Inferior parietal cortex (tissue), 1 donor: ENCODE measurements around the gene JAML.

Source experiments
- DNase-seq: peaks from one replicate; pipeline ENCODE4 v3.0.0-alpha.2; 2016; ENCODE audit errors: extremely low spot score

The JAML gene

DNA sequence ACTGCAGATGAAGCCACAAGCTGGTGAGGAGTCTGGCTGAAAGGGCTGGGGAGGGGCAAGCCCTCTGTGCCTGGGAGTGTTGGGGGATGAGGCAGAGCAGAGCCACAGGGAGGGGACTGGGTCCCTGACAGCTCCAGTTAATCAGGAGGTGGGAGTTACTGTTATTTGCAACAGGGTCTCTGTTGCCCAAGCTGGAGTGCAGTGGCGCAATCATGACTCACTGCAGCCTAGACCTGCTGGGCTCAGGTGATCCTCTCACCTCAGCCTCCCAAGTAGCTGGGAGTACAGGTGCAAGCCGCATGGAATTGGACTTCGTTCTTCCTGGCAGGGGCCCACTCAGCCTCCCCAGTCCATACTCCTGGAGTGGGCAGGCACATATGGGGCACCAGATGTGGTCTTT is 56.1 kb downstream of the JAML start:
- no peak for DNase-seq

DNA sequence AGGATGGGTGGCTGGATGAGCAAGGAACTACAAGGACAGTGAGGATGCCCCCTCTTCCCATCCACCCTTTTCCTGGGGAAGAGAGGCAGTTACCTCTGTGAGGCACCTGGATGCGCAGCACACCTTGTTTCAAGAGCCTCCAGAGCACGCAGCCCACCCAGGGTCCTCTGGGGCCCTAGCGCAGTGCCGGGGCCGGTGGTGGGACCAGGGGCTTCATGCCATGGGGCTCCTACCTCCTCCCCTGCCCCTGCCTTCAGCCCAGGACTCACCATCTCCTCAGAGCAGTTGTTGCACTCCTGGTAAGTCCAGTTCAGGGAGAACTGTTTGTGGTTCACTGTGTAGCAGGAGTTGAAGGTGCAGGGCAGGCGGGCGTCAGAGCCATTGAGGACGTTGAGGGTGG is 56.5 kb downstream of the JAML start:
- no peak for DNase-seq

DNA sequence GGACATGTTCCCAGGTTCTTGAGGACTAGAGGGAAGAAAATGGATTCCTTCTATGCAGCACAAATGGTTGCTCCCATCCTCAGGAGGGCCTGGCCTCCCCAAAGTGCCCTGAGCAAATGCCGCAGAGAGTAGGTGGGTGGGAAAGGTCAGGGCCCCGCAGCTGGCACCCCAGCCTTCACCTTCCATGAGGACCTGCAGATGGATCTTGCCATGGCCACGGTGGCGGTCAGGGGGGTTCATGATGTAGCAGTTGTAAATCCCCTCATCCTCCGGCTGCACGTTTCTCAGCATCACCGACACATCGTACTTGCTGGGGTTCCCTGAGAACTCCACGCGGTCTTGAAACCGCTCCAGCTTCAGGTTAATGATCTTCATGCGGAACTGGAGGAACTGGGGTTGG is 56.9 kb downstream of the JAML start:
- DNase-seq: no peak

DNA sequence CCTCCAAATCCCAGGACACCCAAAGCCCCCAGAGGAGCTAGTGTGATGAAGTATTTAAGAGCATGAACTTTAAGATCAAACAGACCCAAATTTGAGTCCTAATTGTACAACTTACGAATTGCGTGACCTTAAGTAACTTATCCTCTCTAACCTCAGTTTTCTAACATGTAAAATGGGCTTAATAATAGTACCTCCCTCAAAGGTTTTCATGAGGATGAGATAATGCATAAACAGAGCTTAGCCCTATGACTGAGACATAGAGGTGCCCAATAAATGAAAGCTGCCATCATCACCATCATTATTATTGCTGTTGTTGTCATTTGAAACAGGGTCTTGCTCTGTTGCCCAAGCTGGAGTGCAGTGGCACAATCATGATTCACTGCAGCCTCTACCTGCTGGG is 57.6 kb downstream of the JAML start:
- DNase-seq: no peak

DNA sequence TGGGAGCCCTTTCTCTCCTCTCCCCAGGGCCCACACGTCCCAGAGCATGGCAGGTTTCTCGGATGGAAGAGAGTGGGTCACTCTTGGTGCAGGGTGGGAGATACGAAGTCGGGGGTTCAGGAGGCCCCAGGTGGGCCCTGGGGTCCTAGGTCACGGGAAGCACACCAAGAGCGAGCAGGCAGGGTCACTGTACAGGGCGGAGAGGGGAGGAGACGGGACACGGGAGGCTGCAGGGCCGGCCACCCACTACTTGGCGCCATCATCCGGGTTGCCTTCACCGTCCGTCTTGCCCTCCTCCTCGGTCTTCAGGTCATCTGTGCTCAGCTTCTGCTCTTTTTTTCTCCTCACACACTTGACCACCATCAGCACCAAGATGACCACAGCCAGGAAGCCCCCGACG is 58.2 kb downstream of the JAML start:
- DNase-seq: no peak

DNA sequence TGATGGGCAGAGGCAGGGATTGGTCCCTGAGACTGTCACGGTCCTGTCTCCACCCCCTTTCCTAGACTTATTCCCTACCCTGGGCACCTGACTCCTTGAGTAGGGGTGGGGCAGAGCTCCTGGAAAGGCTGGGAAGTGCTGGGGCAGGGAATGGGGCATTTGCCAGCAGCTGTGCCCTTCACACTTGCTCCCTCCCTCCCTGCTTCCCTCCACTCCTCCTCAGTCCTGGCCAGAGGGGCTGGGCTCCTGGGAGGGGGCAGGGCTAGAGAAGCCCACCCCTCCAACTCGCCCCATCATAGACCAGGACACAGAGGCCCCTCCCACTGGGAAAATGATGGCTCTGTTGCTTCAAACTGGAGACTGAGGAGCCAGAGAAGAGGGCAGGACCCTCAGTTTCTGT is 59.9 kb downstream of the JAML start:
- DNase-seq: no peak

DNA sequence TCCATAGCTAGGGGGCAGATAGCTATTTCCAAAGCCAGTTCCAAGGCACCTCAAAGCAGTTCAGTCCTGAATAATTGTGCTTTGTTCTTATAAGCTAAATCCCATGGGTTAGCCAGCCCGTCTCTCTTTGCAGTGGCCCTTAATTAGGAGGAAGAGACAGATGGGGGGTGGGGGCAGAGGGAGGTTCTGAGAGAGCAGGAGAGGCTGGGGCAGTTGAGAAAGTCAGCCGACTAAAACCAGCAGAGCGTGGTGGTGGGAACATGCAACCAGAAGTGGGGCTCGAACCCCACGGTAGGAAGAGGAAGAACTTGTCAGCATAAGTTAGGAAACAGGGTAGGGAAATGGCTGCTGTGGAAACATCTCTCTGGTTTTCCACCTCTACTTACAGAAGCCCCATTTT is 61.3 kb downstream of the JAML start:
- no peak for DNase-seq

DNA sequence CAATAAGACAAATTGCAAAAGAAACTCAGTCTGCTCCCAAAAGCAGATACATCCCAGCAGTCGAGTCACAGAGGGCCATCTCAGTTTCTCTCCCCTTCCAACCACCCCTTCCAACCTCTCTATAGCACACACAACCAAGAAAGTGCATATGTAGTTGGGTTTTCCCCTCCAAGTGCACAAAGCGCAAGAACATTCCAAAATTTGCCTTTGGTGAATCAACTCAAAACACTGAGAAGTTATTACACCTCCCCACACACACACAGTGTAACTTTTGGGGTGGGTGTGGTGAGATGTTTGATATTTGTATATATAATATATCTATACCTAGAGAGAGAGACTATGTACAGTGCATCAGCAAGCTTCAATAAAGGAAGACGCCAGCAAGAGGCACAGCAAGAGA is 62.0 kb downstream of the JAML start:
- DNase-seq: no peak

DNA sequence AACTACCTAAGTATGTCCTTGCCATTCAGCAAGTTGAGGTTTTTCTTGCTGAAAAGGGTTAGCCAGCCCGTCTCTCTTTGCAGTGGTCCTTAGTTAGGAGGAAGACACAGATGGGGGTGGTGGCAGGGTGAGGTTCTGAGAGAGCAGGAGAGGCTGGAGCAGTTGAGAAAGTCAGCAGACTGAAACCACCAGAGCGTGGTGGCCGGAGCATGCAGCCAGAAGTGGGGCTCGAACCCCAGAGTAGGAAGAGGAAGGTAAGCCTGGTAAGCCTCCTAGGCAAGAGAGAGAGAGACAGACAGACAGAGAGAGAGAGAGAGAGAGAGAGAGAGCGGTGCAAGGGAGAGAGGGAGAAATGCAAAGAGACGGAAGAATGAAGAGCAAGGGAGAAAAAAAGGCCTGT is 63.0 kb downstream of the JAML start:
- DNase-seq: no peak

DNA sequence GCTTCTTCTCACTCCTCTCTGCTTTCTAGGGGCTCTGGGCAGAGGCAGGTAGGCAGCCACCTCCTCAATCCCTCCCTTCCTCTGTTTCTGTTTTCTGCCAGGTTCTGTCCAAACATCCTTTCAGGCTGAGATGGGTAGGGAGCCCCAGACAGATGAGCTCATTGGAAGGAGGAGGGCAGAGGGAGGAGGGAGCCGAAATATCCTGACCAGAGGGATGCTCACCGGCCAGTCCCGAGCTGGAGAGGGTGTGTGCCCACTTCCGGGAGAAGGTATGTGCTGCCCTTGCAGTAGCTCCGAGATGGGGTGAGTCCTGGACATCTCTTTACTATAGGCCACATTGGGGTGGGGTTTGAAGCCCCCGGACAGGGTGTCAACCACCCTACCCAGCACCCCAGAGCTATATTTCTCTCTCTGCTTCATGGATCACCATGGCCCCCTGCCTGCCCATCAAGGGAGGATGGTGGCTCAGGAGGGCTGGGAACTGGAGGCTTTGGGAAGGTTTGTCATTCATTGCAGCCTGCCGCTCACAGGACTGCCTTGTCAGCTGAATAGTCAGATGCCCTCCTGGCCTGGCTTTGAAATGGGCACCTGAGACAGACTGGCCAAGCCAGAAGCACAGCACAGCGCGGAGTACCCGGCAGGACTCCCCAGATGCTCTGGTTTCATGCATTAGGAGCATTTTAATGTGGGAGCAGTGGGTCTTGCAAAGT is 67.5 kb downstream of the JAML start:
- no peak for DNase-seq

DNA sequence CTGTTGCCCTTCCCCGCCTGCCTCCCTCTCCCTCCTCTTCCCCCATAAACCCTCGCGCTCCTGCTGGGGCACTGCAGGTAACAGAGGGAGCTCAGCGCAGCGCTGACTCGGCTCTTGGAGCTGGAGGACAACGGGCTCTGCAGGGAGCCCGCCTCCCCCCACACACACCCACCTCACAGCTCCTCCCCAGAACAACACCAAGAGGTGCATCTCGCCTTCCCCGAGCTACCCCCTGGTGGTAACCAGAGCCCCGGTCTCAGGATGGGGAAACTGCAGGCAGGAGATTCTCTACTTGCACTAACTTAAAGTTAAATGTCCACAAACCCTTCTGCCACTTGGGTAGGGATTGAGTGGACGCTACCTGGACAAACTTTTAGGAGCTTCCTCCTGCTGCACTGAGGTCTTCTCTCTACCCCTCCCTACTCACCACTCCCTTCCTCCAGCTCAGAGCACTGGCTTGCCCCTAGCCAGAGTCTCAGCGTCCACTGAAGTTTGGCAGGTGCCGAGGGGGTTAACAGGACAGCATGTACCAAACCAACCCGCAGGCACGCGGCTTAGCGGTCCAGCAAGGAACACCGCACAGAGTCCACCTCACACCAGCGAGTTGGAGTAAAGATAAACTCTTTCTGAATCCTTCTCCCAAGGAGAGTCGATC is 68.2 kb downstream of the JAML start:
- no peak for DNase-seq

DNA sequence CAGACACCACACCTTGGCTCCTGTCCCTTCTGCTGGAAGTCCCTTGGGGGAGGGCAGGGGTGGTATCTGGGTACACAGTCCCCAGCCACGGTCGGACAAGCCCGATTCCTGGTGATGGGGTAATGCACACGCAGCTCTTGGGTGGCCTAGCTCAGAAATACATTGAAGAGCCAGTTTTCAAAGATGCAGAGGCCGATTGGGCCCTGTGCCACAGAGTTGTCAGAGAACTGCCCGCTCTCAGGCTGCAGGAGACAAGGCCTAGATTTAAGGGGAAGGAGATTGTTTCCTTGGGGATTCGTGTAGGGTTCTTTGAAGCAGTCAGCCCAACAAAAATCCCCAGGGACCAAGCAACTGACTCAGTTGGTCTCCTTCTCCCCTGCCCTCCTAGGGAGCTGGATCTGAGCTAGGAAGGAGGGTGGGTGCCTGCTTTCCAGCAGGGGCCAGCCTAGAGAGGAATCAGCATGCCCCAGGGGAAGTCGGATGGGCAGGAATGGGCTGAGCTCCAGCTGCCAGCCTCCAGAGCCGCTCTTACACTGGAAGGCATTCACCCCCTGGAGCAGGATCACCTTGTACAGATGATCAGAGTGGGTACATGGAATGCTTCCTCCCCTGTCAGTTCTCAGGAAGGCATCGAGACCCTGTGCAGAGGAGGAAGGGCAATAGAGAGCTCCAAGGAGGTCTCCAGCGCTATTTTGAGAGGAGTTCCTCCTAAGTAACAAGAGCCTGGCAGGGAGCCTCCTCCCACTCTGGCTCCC is 68.9 kb downstream of the JAML start:
- no peak for DNase-seq

DNA sequence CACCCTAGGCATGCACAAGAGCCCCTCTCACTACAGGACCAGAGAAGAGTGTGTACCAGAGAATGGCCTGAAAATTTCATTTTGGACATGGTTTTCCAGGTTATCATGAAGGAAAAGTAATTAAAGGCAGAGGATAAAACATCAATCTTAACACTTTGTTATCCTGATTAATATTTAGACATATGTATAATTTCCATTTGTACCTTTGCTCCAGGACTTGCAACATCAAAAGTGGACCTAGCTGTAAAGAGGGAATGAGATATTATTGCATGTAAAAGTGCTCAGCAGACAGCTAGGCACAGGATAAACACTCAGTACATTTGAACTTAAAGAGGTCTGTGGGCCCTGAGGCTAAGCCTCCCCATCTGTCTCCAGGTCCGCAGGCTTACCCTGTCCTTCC is 70.2 kb downstream of the JAML start:
- DNase-seq: no peak

DNA sequence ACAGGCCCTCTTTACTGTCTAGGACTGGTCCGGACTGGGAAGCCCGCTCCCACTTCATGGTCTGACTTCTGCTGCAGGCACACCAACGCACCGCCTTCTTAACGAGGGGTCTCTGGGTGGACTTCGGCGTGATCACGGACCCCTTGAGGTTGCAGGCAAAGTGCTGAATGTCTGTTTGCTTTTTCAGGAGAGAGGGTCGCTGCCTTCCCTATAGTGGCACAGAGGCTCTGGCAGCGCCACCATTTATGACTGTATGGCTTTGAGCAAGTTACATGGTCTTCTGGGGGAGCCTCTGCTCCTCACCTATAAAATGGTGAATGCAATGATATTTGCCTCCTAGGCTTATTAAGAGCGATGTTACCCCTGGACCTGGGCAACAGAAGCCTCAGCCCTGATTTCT is 70.8 kb downstream of the JAML start:
- DNase-seq: no peak

DNA sequence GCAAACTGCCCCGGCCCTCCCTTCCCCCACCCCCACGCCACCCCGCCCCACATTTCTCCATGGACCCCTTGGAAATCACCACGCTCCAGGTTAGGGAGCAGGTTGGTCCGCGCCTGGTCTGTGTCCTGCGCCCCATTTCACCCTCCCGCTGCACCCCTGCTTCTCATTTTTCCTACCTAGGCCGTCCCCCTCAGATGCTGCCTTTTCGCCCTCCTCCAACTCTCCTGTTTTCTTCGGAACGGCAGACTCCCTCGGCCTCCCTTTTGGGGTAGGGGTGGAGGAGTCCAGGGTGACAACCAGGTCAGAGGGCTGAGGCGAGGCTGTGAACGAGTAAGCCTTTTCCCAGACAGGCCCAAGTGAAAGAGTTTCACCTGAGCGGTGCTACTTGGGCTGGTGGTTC is 71.3 kb downstream of the JAML start:
- DNase-seq: no peak

DNA sequence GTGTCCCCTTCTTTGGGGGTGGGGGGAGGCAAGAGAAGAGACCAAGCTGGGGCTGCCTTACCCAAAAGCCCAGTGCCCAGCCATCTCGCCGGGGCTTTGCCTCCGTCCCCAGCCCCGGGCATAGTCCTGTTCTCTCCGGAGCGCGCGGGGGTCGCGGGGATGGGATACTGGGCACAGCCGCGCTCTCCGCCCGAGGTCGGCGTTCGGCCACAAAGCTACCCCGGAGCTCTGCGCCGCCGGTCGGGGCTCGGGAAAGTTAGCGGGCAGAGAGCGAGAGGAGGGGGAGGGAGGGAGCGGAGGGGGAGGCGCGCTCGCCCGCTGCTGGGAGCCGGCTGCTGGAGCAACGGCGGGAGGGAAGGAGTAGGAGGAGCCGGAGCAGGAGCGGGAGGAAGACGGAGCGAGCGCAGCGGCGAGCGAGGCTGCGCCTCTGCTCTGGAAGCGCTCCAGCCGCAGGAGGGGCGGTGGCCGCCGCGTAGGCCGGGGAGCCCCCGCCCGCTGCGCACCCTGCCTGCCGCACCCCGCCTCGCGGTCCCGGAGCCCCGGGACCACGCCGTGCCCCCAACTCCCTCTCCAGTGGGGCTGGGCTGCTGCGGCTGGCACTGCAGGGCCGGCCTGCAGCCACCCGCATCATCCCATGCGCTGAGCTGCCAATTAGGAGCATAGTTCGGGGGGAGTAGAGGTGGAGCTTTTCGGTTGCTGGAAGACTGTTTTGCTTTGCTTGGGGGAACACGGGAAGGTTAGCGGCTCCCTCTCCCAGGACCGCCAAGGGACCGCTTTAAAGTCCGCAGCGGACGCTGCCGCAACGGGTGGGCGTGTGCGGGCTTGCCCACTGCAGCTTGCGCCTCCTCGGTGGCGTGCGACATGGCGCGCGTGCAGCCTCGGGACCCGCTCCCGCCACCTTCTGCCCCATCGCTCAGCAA is 72.0 kb downstream of the JAML start, which contains the start of gene SCN4B:
SCN4B (minus strand) TSS at position 272 of the 920 bp plus-strand sequence; CDS start at position 122, 150 bp downstream.
- DNase-seq: peak; percentile 34

DNA sequence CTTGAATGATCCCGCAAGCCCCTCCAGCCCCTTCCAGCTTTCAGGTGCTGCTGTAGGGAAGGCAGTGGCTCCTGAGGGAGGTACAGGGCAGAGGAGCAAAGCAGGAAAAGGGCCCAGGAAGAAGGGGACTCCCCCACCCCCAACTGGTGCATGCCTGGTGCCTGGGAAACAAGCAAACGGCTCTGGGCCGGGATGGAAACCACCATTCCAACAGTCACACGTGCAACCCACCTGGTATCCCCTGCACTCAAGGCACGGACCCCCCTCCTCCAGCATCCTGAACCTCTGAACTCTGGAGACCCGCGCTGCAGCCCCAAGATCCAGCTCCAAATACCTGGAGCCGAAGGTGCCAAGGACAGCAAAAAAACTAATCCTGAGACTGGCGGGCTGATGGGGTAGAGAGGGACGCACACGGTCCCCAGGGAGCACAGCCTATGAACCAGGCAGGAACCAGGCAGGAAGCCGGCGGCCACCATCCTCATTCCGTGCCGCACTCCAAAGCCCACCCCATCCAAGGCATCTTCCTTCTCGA is 72.7 kb downstream of the JAML start:
- no peak for DNase-seq

DNA sequence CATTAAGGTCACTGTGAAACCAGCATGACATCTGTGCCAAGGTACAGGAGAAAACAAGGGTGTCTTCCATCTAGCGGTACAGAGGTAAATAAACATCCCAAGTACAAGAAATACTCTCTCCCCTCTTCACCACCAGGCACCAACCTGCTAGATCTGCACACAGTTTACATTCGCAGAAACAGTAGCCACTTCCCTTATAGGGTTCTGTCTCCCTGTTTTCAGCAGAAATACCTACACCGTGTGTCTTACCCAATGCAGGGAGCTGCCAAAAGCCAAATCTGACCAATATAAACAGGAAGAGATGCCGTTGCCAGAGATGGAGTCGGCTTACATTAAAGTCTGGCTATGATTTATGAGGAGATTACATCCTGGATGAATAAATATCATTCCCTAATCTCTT is 73.4 kb downstream of the JAML start:
- no peak for DNase-seq

DNA sequence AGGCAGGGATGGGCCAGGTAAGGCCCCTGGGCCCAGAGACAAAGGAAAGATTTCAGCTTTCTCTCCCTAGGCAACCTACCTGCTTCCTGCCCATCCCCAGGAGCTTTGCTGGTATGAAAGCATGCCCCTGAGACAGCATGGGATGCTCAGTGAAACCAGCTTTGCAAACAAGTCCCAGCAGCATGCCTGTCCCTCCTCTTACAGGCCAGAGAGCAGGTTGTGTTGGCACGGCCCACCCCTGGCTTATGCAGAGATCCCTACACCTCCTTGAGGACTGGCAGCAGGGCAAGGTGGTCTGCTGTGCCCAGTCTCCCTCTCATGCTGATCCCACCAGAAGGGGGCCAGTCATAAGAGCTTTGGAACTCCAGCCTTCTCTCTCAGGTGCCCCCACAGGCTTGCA is 75.3 kb downstream of the JAML start:
- no peak for DNase-seq

DNA sequence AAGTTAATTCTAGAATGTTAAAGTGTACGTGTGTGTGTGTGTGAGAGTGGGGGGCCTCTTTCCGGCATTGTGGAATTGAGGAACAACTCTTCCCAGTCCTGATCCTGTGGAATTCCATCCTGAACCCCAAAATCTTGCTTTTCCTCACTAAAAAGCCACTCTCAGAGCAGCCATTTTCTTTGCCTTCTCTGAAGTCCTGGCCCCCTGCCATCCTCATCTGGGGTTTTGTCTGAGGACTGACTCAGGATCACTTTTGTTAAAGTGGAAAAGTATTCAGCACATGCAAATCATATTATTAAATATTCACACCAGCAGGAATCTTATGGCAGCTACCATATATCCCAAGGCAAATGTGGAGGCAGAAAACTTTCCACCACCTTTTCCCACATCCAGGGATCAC is 76.0 kb downstream of the JAML start:
- no peak for DNase-seq

DNA sequence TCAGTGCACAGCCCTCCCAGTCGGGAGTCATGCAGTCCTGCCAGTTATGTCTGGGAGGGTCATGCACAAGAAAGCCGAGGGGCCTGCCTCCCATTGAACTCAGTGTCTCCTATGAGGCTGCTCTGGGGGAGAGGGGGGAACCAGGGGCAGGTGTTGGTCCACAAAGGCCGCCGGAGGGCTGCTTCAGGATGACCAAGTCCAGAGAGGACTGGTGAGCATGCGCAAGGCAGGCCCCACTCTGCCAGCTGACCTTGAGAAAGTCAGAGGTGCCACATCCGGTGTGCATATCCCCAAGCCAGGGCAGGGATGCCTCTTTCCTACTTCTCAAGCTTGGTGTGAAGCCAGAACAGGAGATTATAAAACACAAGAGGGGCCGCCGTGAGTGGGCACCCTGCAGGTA is 76.6 kb downstream of the JAML start:
- DNase-seq: no peak

DNA sequence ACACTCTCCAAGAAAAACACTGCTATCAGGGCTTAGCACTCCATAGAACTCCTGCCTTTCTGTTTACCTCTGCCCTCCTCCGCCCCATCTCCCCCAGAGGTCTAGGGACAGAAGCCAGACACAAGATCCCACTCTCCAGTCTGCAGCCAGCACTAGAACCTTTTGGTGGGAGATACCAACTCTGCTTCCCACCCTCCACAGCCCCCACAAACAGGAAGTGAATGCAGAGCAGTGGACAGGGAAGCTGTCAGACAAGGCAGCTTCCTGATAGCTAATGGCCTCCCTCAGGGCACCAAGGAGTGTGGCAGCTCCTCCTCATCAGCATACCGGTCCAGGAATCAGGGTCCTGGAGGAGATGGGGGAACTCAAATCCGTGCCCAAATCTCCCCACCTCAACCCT is 77.3 kb downstream of the JAML start:
- no peak for DNase-seq
